ENCODE results near the gene POC5. TPM values are rescaled to one million over a fixed set of nuclear protein-coding genes. Genes with fewer than 3 reads are reported as not detected.

Gene POC5
- total and polyA plus RNA-seq, 2 experiments from 2014 or later, result 16.2 to 25.9 TPM

- no peak for TF ChIP-seq REST (IDR thresholded peaks at IDR 0.05; ENCODE audit: unreplicated experiment)
Observed at GRCh38 chr5:75654693-75655295, 62.4 kb downstream of the POC5 start (continued).

- Mint-ChIP-seq H3K4me3 (no peak overlapping the region), H3K27me3 (ENCODE audit: insufficient read depth, low read depth, poor library complexity) (peaks cover 14% of the 10 kb centered on the region), H3K4me1 (peaks cover 15% of the 10 kb centered on the region), H3K27ac (no peak overlapping the region), H3K36me3 (ENCODE audit: low read depth) (no peaks in the 10 kb centered on the region), H3K9me3 (peaks cover 3% of the 10 kb centered on the region; the same call in 1 of the 3 replicates)
- Histone ChIP-seq H3K4me3 (no peak overlapping the region), H3F3A (replicated peaks; ENCODE audit: low read depth) (no peaks in the 10 kb centered on the region), H4K20me1 (replicated peaks; ENCODE audit: insufficient read depth) (no peaks in the 10 kb centered on the region), H3K79me2 (replicated peaks; ENCODE audit: insufficient read depth) (no peaks in the 10 kb centered on the region), H3K27ac (ENCODE audit: low read depth) (no peak overlapping the region), H2AFZ (peak overlapping the region; percentile 70; the same call in 1 of the 2 replicates), H3K4me1 (ENCODE audit: insufficient read depth) (peaks cover 16% of the 10 kb centered on the region), H3K27me3 (ENCODE audit: insufficient read depth) (no peaks in the 10 kb centered on the region), H3K36me3 (ENCODE audit: insufficient read depth) (no peaks in the 10 kb centered on the region), H3K9me2 (ENCODE audit: insufficient read depth) (no peaks in the 10 kb centered on the region), H3K4me2 (no peak overlapping the region)
- ATAC-seq (no peak), DNase-seq (ENCODE audit: low spot score) (no peak)
- TF ChIP-seq ZNF114 (CRISPR knock-in tag; IDR thresholded peaks at IDR 0.05) (no peak), CTCF (conservative IDR thresholded peaks at IDR 0.05; ENCODE audit: low read depth in 2 of 2) (no peak), EZH2 (IDR thresholded peaks at IDR 0.05; ENCODE audit: low read depth, unreplicated experiment) (no peak), ETS1 (IDR thresholded peaks at IDR 0.05) (no peak), JUNB (IDR thresholded peaks at IDR 0.05; ENCODE audit: unreplicated experiment) (no peak), ZNF462 (CRISPR knock-in tag; IDR thresholded peaks at IDR 0.05) (no peak), POLR2AphosphoS5 (IDR thresholded peaks at IDR 0.05; ENCODE audit: low read depth) (no peak), EZH2phosphoT487 (IDR thresholded peaks at IDR 0.05; ENCODE audit: unreplicated experiment) (no peak)
Observed at GRCh38 chr5:75653521-75653920, 63.7 kb downstream of the POC5 start.

Data from GM23338 (cell line).